Stimulated activated CD8-positive, alpha-beta memory T cell treated with anti-CD3 and anti-CD28 coated beads, Interleukin-2, amount 100 ng/mL, for 1 hour (primary cell): ENCODE measurements around the gene PLA2G4F.
"Not testable (repeated sequence)": the region's sequence is repeated elsewhere in the genome, so short reads cannot be mapped to it uniquely, and the experiment has no call there.

Experiments
- DNase-seq, 2 donors: peaks; one replicate each; pipeline ENCODE4 v3.0.0-alpha.2; 2020; ENCODE audit warnings: low read depth in 2 of 2

Gene PLA2G4F

DNA sequence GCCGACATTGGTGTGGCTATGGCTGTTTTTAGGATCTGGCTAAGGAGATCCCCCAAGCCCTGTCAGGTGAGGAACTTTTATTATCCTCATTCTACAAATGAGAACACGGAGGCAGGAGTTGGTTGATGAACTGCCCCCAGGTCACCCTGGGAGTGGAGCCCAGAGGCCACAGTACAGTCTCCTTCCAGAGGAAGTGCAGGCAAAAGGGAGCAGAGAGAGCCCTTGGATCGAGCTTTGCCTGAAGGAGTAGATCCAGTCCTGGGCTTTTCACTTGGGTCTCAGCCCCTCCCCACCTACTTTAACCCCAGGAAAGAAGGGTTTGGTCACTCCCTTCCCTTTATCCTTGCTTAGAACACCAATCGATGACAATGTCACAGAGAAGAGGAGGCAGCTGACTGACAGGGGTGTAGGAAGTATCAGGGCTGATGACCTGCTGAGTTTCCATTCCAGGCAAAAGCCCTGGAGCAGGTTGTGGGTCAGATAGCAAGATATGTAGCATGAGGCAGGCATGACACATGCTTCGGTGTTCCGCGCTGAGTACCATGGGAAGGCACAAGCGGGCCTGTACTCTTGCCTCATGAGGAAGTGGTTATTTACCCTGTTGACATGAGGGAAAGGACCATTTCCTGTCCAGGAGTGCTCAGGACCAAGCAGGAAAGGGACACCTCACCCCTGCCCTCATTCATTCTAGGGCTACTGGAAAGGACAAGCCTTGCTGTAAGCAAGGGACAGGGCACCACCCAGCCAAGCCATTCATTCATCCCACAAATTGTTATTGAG lies 56.2 kb downstream of the PLA2G4F start:
- DNase-seq: no peak

DNA sequence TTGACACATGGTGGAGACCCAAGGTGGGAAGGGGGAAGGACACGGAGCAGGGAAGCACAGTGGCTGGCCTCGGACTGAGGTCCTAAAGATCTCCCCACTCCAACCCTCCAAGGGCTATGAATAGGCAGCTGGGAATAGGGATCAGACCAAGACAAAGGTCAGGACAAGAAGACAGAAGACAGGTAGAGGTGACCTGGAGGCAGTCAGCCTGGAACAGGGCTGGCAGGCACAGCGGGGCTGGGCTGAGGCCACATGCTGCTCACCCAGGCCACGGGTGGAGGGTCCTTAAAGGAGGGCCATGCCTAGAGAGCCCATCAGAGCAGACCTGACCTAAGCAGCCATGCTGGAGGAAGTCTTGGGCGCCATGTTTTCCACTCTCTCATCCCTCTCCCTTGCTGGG lies 59.4 kb downstream of the PLA2G4F start:
- DNase-seq: no peak

DNA sequence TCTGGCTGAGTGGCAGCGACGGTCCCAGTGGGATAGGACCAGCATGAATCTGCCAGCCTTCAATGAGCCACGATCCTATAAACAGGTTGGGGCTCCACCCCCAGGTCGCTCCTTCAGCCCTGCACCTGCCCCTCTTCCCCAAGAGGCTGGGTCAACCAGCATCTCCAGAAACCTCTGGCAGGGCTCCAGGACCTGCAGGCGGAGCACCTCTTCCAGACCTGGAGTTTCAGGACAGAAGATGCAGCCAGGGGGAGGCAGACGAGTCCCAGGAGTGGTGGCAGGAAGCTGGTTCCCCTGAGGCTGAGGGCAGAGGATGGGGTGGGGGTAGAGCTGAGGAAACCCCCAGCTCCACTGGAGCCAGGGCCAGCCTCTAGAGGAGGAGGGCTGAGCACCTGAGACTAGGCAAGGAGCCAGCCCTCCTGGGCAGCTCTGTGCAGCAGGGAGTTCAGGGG lies 61.9 kb downstream of the PLA2G4F start, which contains the start of gene PLA2G4D:
PLA2G4D (minus strand) TSS at position 51 of the 452 bp plus-strand sequence. CDS start 103 bp downstream, outside the sequence.
- DNase-seq: no peak

DNA sequence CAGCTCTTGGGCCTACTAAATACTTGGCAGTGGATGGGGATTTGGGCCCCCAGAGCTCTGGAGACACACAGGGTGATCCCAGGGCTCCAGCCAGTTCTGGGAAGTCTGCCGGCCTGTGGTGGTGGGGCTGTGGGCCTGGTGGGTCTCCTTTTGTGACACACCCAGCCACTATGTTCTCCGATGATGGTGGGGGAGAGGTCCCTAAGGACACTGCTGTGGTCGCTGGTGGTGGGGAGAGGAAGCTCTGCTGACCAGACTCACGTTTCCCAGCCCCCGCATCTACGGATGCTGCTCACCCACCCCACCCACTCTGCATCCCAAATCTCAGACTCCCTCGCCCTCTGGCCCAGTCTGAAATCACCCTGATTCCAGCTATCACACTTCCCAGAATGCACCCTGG lies 62.5 kb downstream of the PLA2G4F start:
- no peak for DNase-seq

DNA sequence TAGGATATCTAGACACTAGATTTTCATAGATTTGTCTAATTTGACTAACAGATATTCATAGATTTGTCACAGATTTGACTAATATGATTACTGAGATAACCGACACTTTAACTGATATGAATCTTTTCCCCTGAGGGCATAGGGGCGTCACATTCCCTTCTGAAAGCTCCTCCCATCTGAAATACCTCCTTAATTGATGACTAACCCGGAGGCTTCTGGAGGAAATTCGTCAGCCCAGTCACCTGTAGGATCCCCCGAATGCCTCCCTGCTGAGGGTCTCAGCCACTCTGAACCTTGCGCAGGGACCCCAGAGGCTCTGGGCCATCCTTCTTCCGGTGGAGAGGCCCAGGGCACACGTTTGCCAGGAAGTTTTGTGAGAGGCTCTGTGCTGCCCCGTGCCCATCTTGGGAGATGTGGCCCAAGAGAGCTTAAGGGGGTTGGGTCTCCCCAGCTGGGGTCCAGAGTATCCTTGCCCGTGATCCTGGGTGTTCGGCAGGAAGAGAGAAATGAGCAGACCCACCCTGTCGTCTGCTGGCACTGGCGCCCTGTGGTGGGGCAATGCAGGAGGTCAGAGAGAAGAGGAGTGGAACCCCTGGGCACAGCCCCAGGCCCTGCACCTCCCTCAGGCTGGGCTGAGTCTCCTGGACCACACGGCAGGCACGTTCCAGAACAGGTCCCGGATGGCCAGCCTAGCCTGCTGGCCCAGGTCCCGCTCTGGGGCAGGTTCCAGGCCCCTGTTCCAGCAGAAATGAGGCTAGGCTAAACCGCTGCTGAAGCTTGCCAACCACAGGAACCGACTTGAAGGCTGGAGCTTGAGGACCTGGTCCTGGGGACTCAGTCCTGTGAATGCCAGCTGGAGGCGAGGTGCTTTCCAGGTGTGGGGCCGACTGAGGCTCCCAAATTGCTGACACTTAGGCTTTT lies 63.8 kb downstream of the PLA2G4F start:
- DNase-seq: no peak

DNA sequence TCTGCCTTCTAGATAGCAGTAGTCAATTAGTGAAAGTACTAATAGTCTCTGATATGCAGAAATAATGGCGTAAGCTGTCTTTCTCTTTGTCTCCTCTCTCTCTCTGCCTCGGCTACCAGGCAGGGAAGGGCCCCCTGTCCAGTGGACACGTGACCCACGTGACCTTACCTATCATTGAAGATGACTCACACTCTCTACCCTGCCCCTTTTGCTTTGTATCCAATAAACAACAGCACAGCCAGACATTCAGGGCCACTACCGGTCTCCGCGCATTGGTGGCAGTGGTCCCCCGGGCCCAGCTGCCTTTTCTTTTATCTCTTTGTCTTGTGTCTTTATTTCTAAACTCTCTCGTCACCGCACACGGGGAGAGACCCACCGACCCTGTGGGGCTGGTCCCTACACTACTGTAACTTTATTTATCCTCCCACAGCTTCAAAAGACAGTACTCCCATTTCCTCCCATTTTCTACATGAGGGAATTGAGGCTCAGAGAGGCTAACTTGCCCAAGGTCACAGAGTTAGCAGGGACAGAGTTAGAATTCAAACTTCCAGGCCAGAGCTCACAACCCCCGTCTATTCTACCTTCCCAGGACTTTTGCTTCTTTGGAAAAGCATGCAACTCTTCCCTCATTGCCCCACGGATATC lies 64.6 kb downstream of the PLA2G4F start:
- DNase-seq: not testable (repeated sequence)

DNA sequence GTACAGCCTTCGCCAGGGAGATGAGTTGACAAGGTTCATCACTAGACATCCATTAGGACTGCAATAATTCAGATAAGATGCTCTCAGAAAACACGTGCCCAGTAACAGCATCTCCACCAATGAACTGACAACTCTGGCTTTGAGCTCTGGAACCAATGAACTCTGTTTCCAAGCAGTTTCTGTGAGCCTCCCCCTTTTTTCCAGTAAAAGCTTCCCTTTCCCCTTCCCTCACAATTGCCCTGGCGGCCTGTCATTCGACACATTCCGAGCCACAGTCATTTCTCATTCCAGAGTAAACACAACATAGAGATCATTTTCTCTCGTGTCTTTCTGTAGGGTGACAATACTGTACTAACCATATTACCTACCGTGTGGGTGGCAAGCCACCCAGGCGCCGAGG lies 65.7 kb downstream of the PLA2G4F start:
- DNase-seq: no peak

DNA sequence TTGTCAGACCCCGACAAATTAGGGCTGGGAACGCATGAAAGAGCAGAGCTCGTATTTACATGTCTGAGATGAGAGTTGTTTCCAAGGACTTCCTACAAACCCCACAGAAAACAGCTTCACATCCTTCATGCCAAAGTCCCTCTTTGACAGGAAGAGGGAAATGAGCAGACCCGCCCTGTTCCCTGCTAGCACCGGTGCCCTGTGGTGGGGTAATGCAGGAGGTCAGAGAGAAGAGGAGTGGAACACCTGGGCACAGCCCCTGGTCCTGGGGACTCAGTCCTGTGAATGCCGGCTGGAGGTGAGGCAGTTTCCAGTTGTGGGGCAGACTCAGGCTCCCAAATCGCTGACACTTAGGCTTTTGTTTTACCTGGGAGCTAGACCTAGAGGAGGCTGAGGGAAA lies 66.1 kb downstream of the PLA2G4F start:
- no peak for DNase-seq

DNA sequence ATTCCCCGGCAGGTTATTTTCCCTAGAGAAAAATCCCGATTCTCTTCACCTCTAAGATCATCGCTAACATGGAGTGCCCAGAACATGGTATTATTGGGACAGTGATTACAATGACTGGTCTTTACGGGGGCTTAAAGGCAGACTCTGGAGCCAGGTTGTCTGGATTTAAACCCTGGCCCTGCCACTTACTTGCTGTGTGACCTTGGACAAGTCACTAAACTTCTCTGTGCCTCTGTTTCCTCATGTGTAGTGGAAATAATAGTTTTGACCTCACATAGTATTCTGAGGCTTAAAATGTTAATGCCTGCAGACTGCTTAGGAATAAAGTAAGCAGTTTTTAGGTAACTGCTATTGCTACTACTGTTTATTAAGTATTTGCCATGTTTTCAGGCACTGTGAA lies 66.5 kb downstream of the PLA2G4F start:
- DNase-seq: no peak
